ENCODE measurements around the gene PLPPR3.

DNA sequence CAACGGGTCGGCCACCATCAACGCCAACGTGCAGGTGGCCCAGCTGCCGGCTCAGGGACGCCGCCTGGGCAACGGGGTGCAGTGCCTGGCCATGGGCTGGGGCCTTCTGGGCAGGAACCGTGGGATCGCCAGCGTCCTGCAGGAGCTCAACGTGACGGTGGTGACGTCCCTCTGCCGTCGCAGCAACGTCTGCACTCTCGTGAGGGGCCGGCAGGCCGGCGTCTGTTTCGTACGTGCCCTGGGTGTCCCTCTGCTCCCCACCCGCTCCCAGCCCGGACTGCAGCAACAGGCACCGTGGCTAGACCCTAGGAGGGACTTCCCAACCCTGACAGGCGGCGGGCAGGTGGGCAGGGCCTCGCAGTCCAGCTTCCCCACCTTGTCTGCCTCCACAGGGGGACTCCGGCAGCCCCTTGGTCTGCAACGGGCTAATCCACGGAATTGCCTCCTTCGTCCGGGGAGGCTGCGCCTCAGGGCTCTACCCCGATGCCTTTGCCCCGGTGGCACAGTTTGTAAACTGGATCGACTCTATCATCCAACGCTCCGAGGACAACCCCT, 33.9 kb upstream of the PLPPR3 start:
- TF ChIP-seq, protein P1, sequence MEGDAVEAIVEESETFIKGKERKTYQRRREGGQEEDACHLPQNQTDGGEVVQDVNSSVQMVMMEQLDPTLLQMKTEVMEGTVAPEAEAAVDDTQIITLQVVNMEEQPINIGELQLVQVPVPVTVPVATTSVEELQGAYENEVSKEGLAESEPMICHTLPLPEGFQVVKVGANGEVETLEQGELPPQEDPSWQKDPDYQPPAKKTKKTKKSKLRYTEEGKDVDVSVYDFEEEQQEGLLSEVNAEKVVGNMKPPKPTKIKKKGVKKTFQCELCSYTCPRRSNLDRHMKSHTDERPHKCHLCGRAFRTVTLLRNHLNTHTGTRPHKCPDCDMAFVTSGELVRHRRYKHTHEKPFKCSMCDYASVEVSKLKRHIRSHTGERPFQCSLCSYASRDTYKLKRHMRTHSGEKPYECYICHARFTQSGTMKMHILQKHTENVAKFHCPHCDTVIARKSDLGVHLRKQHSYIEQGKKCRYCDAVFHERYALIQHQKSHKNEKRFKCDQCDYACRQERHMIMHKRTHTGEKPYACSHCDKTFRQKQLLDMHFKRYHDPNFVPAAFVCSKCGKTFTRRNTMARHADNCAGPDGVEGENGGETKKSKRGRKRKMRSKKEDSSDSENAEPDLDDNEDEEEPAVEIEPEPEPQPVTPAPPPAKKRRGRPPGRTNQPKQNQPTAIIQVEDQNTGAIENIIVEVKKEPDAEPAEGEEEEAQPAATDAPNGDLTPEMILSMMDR (conservative IDR thresholded peaks at IDR 0.05 in 1 of 2, IDR thresholded peaks at IDR 0.05 in 1 of 2; ENCODE audit: low read depth in 1 of 2, low read length in 2 of 2), result no peak
- no peak for TF ChIP-seq EZH2 (IDR thresholded peaks at IDR 0.05; ENCODE audit: low read length, missing control alignments)
